IMR-90 (cell line): Measurements from ENCODE around the gene NMNAT3. TPM values are rescaled to one million over a fixed set of nuclear protein-coding genes. Genes with fewer than 3 reads are reported as not detected.

ENCODE experiments used
- ATAC-seq: fragments of 200-7000 bp; cut with Tn5 transposase; 2 replicates; pipeline ENCODE4 v1.9.1; 2020; ENCODE audit warnings: low read depth, mild to moderate bottlenecking, moderate library complexity
- BruUV-seq: library from RNA; stranded (reverse); fragments of 400-500 nt; replicated peaks from 2 replicates; lab custom pipeline; 2021; lab: Mats Ljungman, UMichigan
- CTCF ChIA-PET: fragments of 300-600 bp; formaldehyde crosslinking; extraction: SDS; loops from one replicate; lab custom pipeline; 2021; ENCODE audit warnings: antibody characterized with exemption; lab: Yijun Ruan, JAX
- POLR2A ChIA-PET: fragments of 300-600 bp; sonication (Branson Sonifier 250); formaldehyde crosslinking; loops from one replicate; lab custom pipeline; 2022; ENCODE audit warnings: antibody characterized with exemption; ENCODE audit not compliant: unreplicated experiment; lab: Charles Lee
- DNase-seq: peaks from one replicate; pipeline ENCODE4 v3.0.0; 2013
- H2AFZ ChIP-seq: replicated peaks from 2 replicates; pipeline ENCODE3; 2013; ENCODE audit warnings: low read length, mild to moderate bottlenecking; ENCODE audit not compliant: poor library complexity
- H2AK5ac ChIP-seq: 2 replicates; pipeline ENCODE4 v1.6.1; 2013; ENCODE audit warnings: low read depth, low read length, inconsistent platforms
- H2AK9ac ChIP-seq: replicated peaks from 2 replicates; pipeline ENCODE3; 2013; ENCODE audit warnings: mild to moderate bottlenecking, low read depth, low read length, moderate library complexity; ENCODE audit not compliant: poor library complexity
- H2BK120ac ChIP-seq: 2 replicates; pipeline ENCODE4 v1.6.1; 2013; ENCODE audit warnings: low read depth, low read length, inconsistent platforms
- H2BK15ac ChIP-seq: 3 replicates; pipeline ENCODE4 v1.6.1; 2013; ENCODE audit warnings: low read depth, low read length, inconsistent platforms
- H2BK20ac ChIP-seq: 2 replicates; pipeline ENCODE4 v1.6.1; 2013; ENCODE audit warnings: low read depth, mild to moderate bottlenecking, inconsistent platforms, low read length, moderate library complexity
- H2BK5ac ChIP-seq: 2 replicates; pipeline ENCODE4 v1.6.1; 2013; ENCODE audit warnings: mild to moderate bottlenecking, low read depth, low read length, inconsistent platforms; ENCODE audit not compliant: poor library complexity, severe bottlenecking
- H3K14ac ChIP-seq: replicated peaks from 2 replicates; pipeline ENCODE4 v1.6.1; 2013; ENCODE audit warnings: low read depth, low read length, inconsistent platforms
- H3K18ac ChIP-seq: 2 replicates; pipeline ENCODE4 v1.6.1; 2013; ENCODE audit warnings: low read depth, low read length, control low read depth
- H3K23ac ChIP-seq: 2 replicates; pipeline ENCODE4 v1.6.1; 2013; ENCODE audit warnings: low read depth, low read length, inconsistent platforms
- H3K27ac ChIP-seq: 2 replicates; pipeline ENCODE4 v1.5.1; 2013; ENCODE audit warnings: mild to moderate bottlenecking, control low read depth, low read length; ENCODE audit not compliant: insufficient read depth
- H3K27me3 ChIP-seq: 2 replicates; pipeline ENCODE4 v1.6.1; 2013; ENCODE audit warnings: low read length; ENCODE audit not compliant: control insufficient read depth, insufficient read depth
- H3K36me3 ChIP-seq: 2 replicates; pipeline ENCODE4 v1.6.1; 2013; ENCODE audit warnings: low read length, mixed read lengths; ENCODE audit not compliant: control insufficient read depth, insufficient read depth
- H3K4ac ChIP-seq: 2 replicates; pipeline ENCODE4 v1.6.1; 2013; ENCODE audit warnings: low read depth, low read length, inconsistent platforms
- H3K4me1 ChIP-seq: 2 replicates; pipeline ENCODE4 v1.6.1; 2013; ENCODE audit warnings: low read length, mixed read lengths; ENCODE audit not compliant: control insufficient read depth, insufficient read depth
- H3K4me2 ChIP-seq: 2 replicates; pipeline ENCODE4 v1.6.1; 2013; ENCODE audit warnings: low read depth, mild to moderate bottlenecking, control low read depth, low read length, moderate library complexity
- H3K4me3 ChIP-seq: 2 replicates; pipeline ENCODE4 v1.5.1; 2013; ENCODE audit warnings: low read depth, mild to moderate bottlenecking, control low read depth, low read length, moderate library complexity; ENCODE audit not compliant: insufficient read depth
- H3K56ac ChIP-seq: 2 replicates; pipeline ENCODE4 v1.6.1; 2013; ENCODE audit warnings: low read length, inconsistent platforms; ENCODE audit not compliant: insufficient read depth; ENCODE audit errors: extremely low read depth
- H3K79me1 ChIP-seq, 2 experiments: 2 replicates each; pipeline ENCODE4 v1.6.1; 2013; ENCODE audit warnings: low read length in 2 of 2, inconsistent platforms in 1 of 2, low read depth in 1 of 2
- H3K9ac ChIP-seq: 2 replicates; pipeline ENCODE4 v1.6.1; 2013; ENCODE audit warnings: low read depth, low read length, control low read depth
- H3K9me1 ChIP-seq: 2 replicates; pipeline ENCODE4 v1.6.1; 2013; ENCODE audit warnings: low read length, inconsistent platforms; ENCODE audit not compliant: insufficient read depth
- H3K9me3 ChIP-seq: 2 replicates; pipeline ENCODE4 v1.6.1; 2013; ENCODE audit warnings: low read length; ENCODE audit not compliant: control insufficient read depth, insufficient read depth
- H4K20me1 ChIP-seq: 2 replicates; pipeline ENCODE4 v1.6.1; 2013; ENCODE audit warnings: low read length, inconsistent platforms; ENCODE audit not compliant: insufficient read depth
- H4K5ac ChIP-seq: 2 replicates; pipeline ENCODE4 v1.6.1; 2013; ENCODE audit warnings: mild to moderate bottlenecking, low read depth, low read length, control low read depth
- H4K8ac ChIP-seq, 2 experiments: 2 replicates each; pipeline ENCODE4 v1.6.1; 2013; ENCODE audit warnings: low read depth in 2 of 2, low read length in 2 of 2, control low read depth in 1 of 2, inconsistent platforms in 1 of 2
- H4K91ac ChIP-seq: 2 replicates; pipeline ENCODE4 v1.6.1; 2013; ENCODE audit warnings: low read depth, low read length, inconsistent platforms; ENCODE audit not compliant: insufficient read depth
- CEBPB ChIP-seq: IDR thresholded peaks from 2 replicates; pipeline ENCODE4 v1.6.1; 2012; ENCODE audit warnings: low read depth, low read length, improper control_type of control experiment
- CHD1 ChIP-seq: IDR thresholded peaks from 2 replicates; pipeline ENCODE4 v1.6.1; 2012; ENCODE audit warnings: low read depth, low read length, improper control_type of control experiment
- CTCF ChIP-seq: conservative IDR thresholded peaks from 2 replicates; pipeline ENCODE4 v1.5.1; 2012; ENCODE audit warnings: mild to moderate bottlenecking, low read depth, low read length, improper control_type of control experiment
- FOS ChIP-seq: fragments of 150-350 bp; IDR thresholded peaks from 2 replicates; pipeline ENCODE4 v1.6.1; 2016; ENCODE audit warnings: low read depth, low read length
- MAZ ChIP-seq: IDR thresholded peaks from 2 replicates; pipeline ENCODE4 v1.6.1; 2012; ENCODE audit warnings: low read depth, mild to moderate bottlenecking, low read length, improper control_type of control experiment, moderate library complexity, borderline replicate concordance
- NFE2L2 ChIP-seq: fragments of 150-350 bp; IDR thresholded peaks from 2 replicates; pipeline ENCODE4 v1.6.1; 2016; ENCODE audit warnings: low read depth, mild to moderate bottlenecking, low read length
- POLR2A ChIP-seq: IDR thresholded peaks from 2 replicates; pipeline ENCODE4 v1.6.1; 2012; ENCODE audit warnings: mild to moderate bottlenecking, low read depth, low read length
- WGBS, 2 experiments: methylation state at CpG; one replicate each; pipeline versions ENCODE4 v1.1.5 to v1.1.7; 2013; ENCODE audit warnings: missing lambda C conversion rate in 2 of 2; ENCODE audit not compliant: insufficient read length in 1 of 2; ENCODE audit errors: extremely low coverage in 2 of 2; 5-methylcytosine and 5-hydroxymethylcytosine counted together
- dilution Hi-C: fragments of 300-500 bp; cut with HindIII; formaldehyde crosslinking; loops from one replicate; pipeline ENCODE4 v1.14.3; 2018; ENCODE audit warnings: low sequenced_read_pairs; ENCODE audit not compliant: unreplicated experiment
- in situ Hi-C: fragments of 300-500 bp; cut with MboI; formaldehyde crosslinking; loops from 3 replicates; pipeline ENCODE4 v1.14.3; 2019; ENCODE audit warnings: low sequenced_read_pairs, inconsistent platforms, mixed read lengths
- intact Hi-C: fragments of 100-400 bp; cut with micrococcal nuclease; formaldehyde crosslinking; loops from 2 replicates; pipeline ENCODE4 v1.10.0; 2022
- polyA plus RNA-seq, 3 experiments: library from polyadenylated mRNA; depleted of rRNA; stranded (reverse); fragments of >200 nt; gene quantifications; 2 replicates each; pipeline ENCODE4 v1.2.3, GENCODE V29; 2012; ENCODE audit warnings: low replicate concordance in 1 of 3
- total RNA-seq: library from RNA; depleted of rRNA; stranded (reverse); fragments of >200 nt; gene quantifications from 2 replicates; pipeline ENCODE4 v1.2.3, GENCODE V29; 2012

Gene NMNAT3
- total and polyA plus RNA-seq, 2 of the 4 experiments (the other 2 are of a cell fraction), result 0.12 to 0.36 TPM

- CTCF ChIA-PET, result no interaction called here
Observed at GRCh38 chr3:139686624-139687023, 8.9 kb upstream of the NMNAT3 start.

More at GRCh38 chr3:139686624-139687023, 8.9 kb upstream of the NMNAT3 start:
- dilution Hi-C loops, result no loop called here
- Histone ChIP-seq H4K5ac (no peak overlapping the region), H2BK120ac (no peak overlapping the region), H3K9me1 (no peaks in the 10 kb centered on the region; the same call in 1 of the 2 replicates), H2BK15ac (no peak overlapping the region), H3K4me3 (no peak overlapping the region), H3K23ac (no peak overlapping the region), H2AK5ac (no peak overlapping the region), H3K14ac (no peak overlapping the region), H3K4ac (no peak overlapping the region), H4K8ac (no peak overlapping the region), H3K4me1 (no peaks in the 10 kb centered on the region), H4K20me1 (no peaks in the 10 kb centered on the region), H2BK20ac (no peak overlapping the region), H3K4me2 (no peak overlapping the region), H3K9ac (no peak overlapping the region), H3K27ac (no peak overlapping the region), H4K91ac (no peak overlapping the region), H2AFZ (no peak overlapping the region), H3K27me3 (no peaks in the 10 kb centered on the region), H3K9me3 (no peaks in the 10 kb centered on the region), H3K79me1 (no peaks in the 10 kb centered on the region), H2AK9ac (no peak overlapping the region), H3K56ac (no peak overlapping the region), H3K36me3 (no peaks in the 10 kb centered on the region), H3K18ac (no peak overlapping the region), H2BK5ac (no peak overlapping the region)
- TF ChIP-seq NFE2L2 (no peak), CEBPB (no peak), CHD1 (no peak), FOS (no peak), CTCF (no peak), MAZ (no peak), POLR2A (no peak)
- no TSS peak for BruUV-seq
- no CpG with 5 or more reads among the region's 3 CpGs for WGBS, 2 experiments
- POLR2A ChIA-PET, result no interaction called here
- in situ Hi-C loops, result no loop called here
- ATAC-seq, result no peak
- intact Hi-C loops, result no loop called here
- DNase-seq, result no peak
